Activated CD4-positive, alpha-beta T cell treated with anti-CD3 and anti-CD28 coated beads, Interleukin-2, amount 10 ng/mL, durations not matched to agents 24 days and 14 days (primary cell): ENCODE data around the gene ITGA1. TPM values are rescaled to one million over a fixed set of nuclear protein-coding genes. Genes with fewer than 3 reads are reported as not detected.
"Not testable (repeated sequence)": the region's sequence is repeated elsewhere in the genome, so short reads cannot be mapped to it uniquely, and the experiment has no call there.

ENCODE experiments used
- DNase-seq: peaks from one replicate; pipeline ENCODE4 v3.0.0; 2022
- H3K27ac Mint-ChIP-seq: one replicate; pipeline ENCODE4 v1.8.0; 2022; ENCODE audit warnings: mild to moderate bottlenecking, mixed read lengths
- H3K27me3 Mint-ChIP-seq: one replicate; pipeline ENCODE4 v1.8.0; 2022; ENCODE audit warnings: mixed read lengths
- H3K36me3 Mint-ChIP-seq: one replicate; pipeline ENCODE4 v1.8.0; 2022; ENCODE audit warnings: low read depth, mild to moderate bottlenecking, mixed read lengths
- H3K4me1 Mint-ChIP-seq: one replicate; pipeline ENCODE4 v1.8.0; 2021; ENCODE audit warnings: mixed read lengths
- H3K4me3 Mint-ChIP-seq: one replicate; pipeline ENCODE4 v1.8.0; 2022; ENCODE audit warnings: mild to moderate bottlenecking, moderate library complexity, mixed read lengths
- H3K9me3 Mint-ChIP-seq: one replicate; pipeline ENCODE4 v1.8.0; 2021; ENCODE audit warnings: mixed read lengths
- intact Hi-C: fragments of 100-400 bp; cut with micrococcal nuclease; formaldehyde crosslinking; loops from one replicate; pipeline ENCODE4 v1.15.1; 2023
- total RNA-seq: library from RNA; stranded (reverse); gene quantifications from 2 replicates; pipeline ENCODE4 v1.2.3, GENCODE V29; 2022

The ITGA1 gene
- total RNA-seq, 1 donor from 2014 or later, result 1.6 TPM

- H3K36me3 Mint-ChIP-seq, H3K4me3 Mint-ChIP-seq, H3K4me1 Mint-ChIP-seq, intact Hi-C loops, DNase-seq, H3K27ac Mint-ChIP-seq: not testable (repeated sequence)
- Mint-ChIP-seq H3K27me3 (peaks cover 41% of the 10 kb centered on the region), H3K9me3 (peaks cover 22% of the 10 kb centered on the region)
These were observed 188.4 kb downstream of the ITGA1 start for GRCh38 chr5:52976157-52976556.

GRCh38 chr5:52977264-52977897, 189.7 kb downstream of the ITGA1 start:
- peaks cover 22% of the 10 kb centered on the region for H3K9me3 Mint-ChIP-seq
- peaks cover 3% of the 10 kb centered on the region for H3K4me1 Mint-ChIP-seq
- no peaks in the 10 kb centered on the region for H3K36me3 Mint-ChIP-seq
- intact Hi-C loops, result no loop called here
- H3K27ac Mint-ChIP-seq, result no peak overlapping the region
- no peak for DNase-seq
- H3K27me3 Mint-ChIP-seq, result peaks cover 38% of the 10 kb centered on the region
- no peak overlapping the region for H3K4me3 Mint-ChIP-seq

GRCh38 chr5:52981507-52981906, 193.8 kb downstream of the ITGA1 start:
- no peak overlapping the region for H3K27ac Mint-ChIP-seq
- H3K36me3 Mint-ChIP-seq, result no peaks in the 10 kb centered on the region
- DNase-seq, result no peak
- H3K4me1 Mint-ChIP-seq, result peaks cover 20% of the 10 kb centered on the region
- H3K9me3 Mint-ChIP-seq, result peaks cover 6% of the 10 kb centered on the region
- intact Hi-C loops, result no loop called here
- no peak overlapping the region for H3K4me3 Mint-ChIP-seq
- peaks cover 20% of the 10 kb centered on the region for H3K27me3 Mint-ChIP-seq

- intact Hi-C loops, result no loop called here
- Mint-ChIP-seq H3K27me3 (peaks cover 16% of the 10 kb centered on the region), H3K27ac (peak overlapping the region; percentile 9), H3K4me1 (peaks cover 36% of the 10 kb centered on the region), H3K4me3 (no peak overlapping the region), H3K9me3 (no peaks in the 10 kb centered on the region), H3K36me3 (no peaks in the 10 kb centered on the region)
- no peak for DNase-seq
These were observed 196.3 kb downstream of the ITGA1 start for GRCh38 chr5:52983731-52984636.

GRCh38 chr5:52985306-52985705, 197.6 kb downstream of the ITGA1 start:
- intact Hi-C loops, result no loop called here
- no peak for DNase-seq
- Mint-ChIP-seq H3K27me3 (peaks cover 11% of the 10 kb centered on the region), H3K9me3 (no peaks in the 10 kb centered on the region), H3K36me3 (no peaks in the 10 kb centered on the region), H3K4me1 (peaks cover 40% of the 10 kb centered on the region), H3K4me3 (no peak overlapping the region), H3K27ac (no peak overlapping the region)

GRCh38 chr5:52987711-52988331, 200.1 kb downstream of the ITGA1 start:
- H3K27ac Mint-ChIP-seq, result peak overlapping the region; percentile 56
- H3K4me3 Mint-ChIP-seq, result peak overlapping the region; percentile 84
- intact Hi-C loops, result loop anchor here (1.0 to 2.0 kb wide), 5 partner anchors 20 to 109 kb away; no protein-coding TSS in a partner anchor
- H3K9me3 Mint-ChIP-seq, result no peaks in the 10 kb centered on the region
- peak; percentile 62 for DNase-seq
- peaks cover 8% of the 10 kb centered on the region for H3K36me3 Mint-ChIP-seq
- peaks cover 51% of the 10 kb centered on the region for H3K4me1 Mint-ChIP-seq
- peaks cover 3% of the 10 kb centered on the region for H3K27me3 Mint-ChIP-seq

GRCh38 chr5:52988335-52989024, 200.8 kb downstream of the ITGA1 start:
- H3K27ac Mint-ChIP-seq, result peak overlapping the region; percentile 62
- DNase-seq, result no peak
- H3K4me1 Mint-ChIP-seq, result peaks cover 52% of the 10 kb centered on the region
- intact Hi-C loops, result loop anchor here (1.0 to 2.0 kb wide), 6 partner anchors 17 to 108 kb away; no protein-coding TSS in a partner anchor
- H3K9me3 Mint-ChIP-seq, result no peaks in the 10 kb centered on the region
- peak overlapping the region; percentile 84 for H3K4me3 Mint-ChIP-seq
- peaks cover 3% of the 10 kb centered on the region for H3K27me3 Mint-ChIP-seq
- H3K36me3 Mint-ChIP-seq, result peaks cover 12% of the 10 kb centered on the region

GRCh38 chr5:52989025-52989780, 201.5 kb downstream of the ITGA1 start, which contains the start of gene ITGA2:
Gene ITGA2, plus strand, starts transcription at chr5:52989352. Its CDS starts 117 bp downstream, at chr5:52989469.
- Mint-ChIP-seq H3K4me3 (peak within 1 kb of the TSS; percentile 84), H3K9me3 (peaks cover 3% of the 10 kb centered on the region), H3K27me3 (peaks cover 3% of the 10 kb centered on the region), H3K36me3 (peaks cover 15% of the 10 kb centered on the region), H3K27ac (peak within 1 kb of the TSS; percentile 66), H3K4me1 (peaks cover 47% of the 10 kb centered on the region)
- DNase-seq, result peak; percentile 83
- intact Hi-C loops, result loop anchor here (1.0 to 2.0 kb wide), 3 partner anchors 16 to 108 kb away; no protein-coding TSS in a partner anchor

- intact Hi-C loops, result loop anchor here (1.0 to 2.0 kb wide), 4 partner anchors 8 to 107 kb away; no protein-coding TSS in a partner anchor
- H3K9me3 Mint-ChIP-seq, result peaks cover 3% of the 10 kb centered on the region
- peaks cover 44% of the 10 kb centered on the region for H3K4me1 Mint-ChIP-seq
- DNase-seq, result peak; percentile 85
- H3K27ac Mint-ChIP-seq, result peak overlapping the region; percentile 66
- peaks cover 1% of the 10 kb centered on the region for H3K27me3 Mint-ChIP-seq
- H3K36me3 Mint-ChIP-seq, result peaks cover 17% of the 10 kb centered on the region
- peak overlapping the region; percentile 84 for H3K4me3 Mint-ChIP-seq
These were observed 202.2 kb downstream of the ITGA1 start for GRCh38 chr5:52989781-52990527.

GRCh38 chr5:52990528-52990925, 202.8 kb downstream of the ITGA1 start:
- Mint-ChIP-seq H3K27ac (no peak overlapping the region), H3K27me3 (peaks cover 1% of the 10 kb centered on the region), H3K9me3 (peaks cover 3% of the 10 kb centered on the region), H3K4me1 (peaks cover 43% of the 10 kb centered on the region), H3K4me3 (peak overlapping the region; percentile 84), H3K36me3 (peaks cover 17% of the 10 kb centered on the region)
- peak; percentile 52 for DNase-seq
- intact Hi-C loops, result loop anchor here (1.0 kb wide), 1 partner anchor 8 kb away; no protein-coding TSS in a partner anchor

GRCh38 chr5:52993367-52993766, 205.7 kb downstream of the ITGA1 start:
- Mint-ChIP-seq H3K27ac (no peak overlapping the region), H3K4me3 (no peak overlapping the region), H3K4me1 (peaks cover 30% of the 10 kb centered on the region), H3K36me3 (peaks cover 17% of the 10 kb centered on the region), H3K27me3 (peaks cover 1% of the 10 kb centered on the region), H3K9me3 (peaks cover 3% of the 10 kb centered on the region)
- DNase-seq, result no peak
- intact Hi-C loops, result no loop called here

GRCh38 chr5:52994266-52994665, 206.6 kb downstream of the ITGA1 start:
- intact Hi-C loops, result no loop called here
- Mint-ChIP-seq H3K4me3 (no peak overlapping the region), H3K27me3 (peaks cover 1% of the 10 kb centered on the region), H3K9me3 (peaks cover 3% of the 10 kb centered on the region), H3K4me1 (peaks cover 31% of the 10 kb centered on the region), H3K27ac (no peak overlapping the region), H3K36me3 (peaks cover 19% of the 10 kb centered on the region)
- no peak for DNase-seq
